Neural crest cell (in vitro differentiated cells): ENCODE data around the gene TAPT1. TPM values are rescaled to one million over a fixed set of nuclear protein-coding genes. Genes with fewer than 3 reads are reported as not detected.

Source experiments
- DNase-seq: peaks from one replicate; pipeline ENCODE4 v3.0.0; 2021; ENCODE audit warnings: low read depth, mixed read lengths, low spot score
- H3K27ac Mint-ChIP-seq: one replicate; pipeline ENCODE4 v1.8.0; 2021; ENCODE audit warnings: mild to moderate bottlenecking, mixed read lengths; ENCODE audit not compliant: unreplicated experiment
- H3K27me3 Mint-ChIP-seq: 2 replicates; pipeline ENCODE4 v1.8.0; 2021; ENCODE audit warnings: low read depth, mild to moderate bottlenecking, mixed read lengths
- H3K36me3 Mint-ChIP-seq: 2 replicates; pipeline ENCODE4 v1.8.0; 2021; ENCODE audit warnings: low read depth, mild to moderate bottlenecking, mixed read lengths
- H3K4me1 Mint-ChIP-seq: 2 replicates; pipeline ENCODE4 v1.8.0; 2021; ENCODE audit warnings: mixed read lengths
- H3K4me3 Mint-ChIP-seq: one replicate; pipeline ENCODE4 v1.8.0; 2021; ENCODE audit warnings: mild to moderate bottlenecking, mixed read lengths
- H3K9me3 Mint-ChIP-seq: 2 replicates; pipeline ENCODE4 v1.8.0; 2021; ENCODE audit warnings: mixed read lengths
- CTCF ChIP-seq: fragments of 200-600 bp; sonication (generic); conservative IDR thresholded peaks from 2 replicates; pipeline ENCODE4 v1.5.0; 2021; ENCODE audit warnings: antibody characterized with exemption, mild to moderate bottlenecking
- total RNA-seq: library from RNA; stranded (reverse); gene quantifications from 2 replicates; pipeline ENCODE4 v1.2.1, GENCODE V29; 2021

TAPT1 gene
- total RNA-seq, 1 donor from 2014 or later, result 18.1 TPM

- peaks cover 49% of the 10 kb centered on the region for H3K4me1 Mint-ChIP-seq
- no peaks in the 10 kb centered on the region for H3K27me3 Mint-ChIP-seq
- no peaks in the 10 kb centered on the region for H3K9me3 Mint-ChIP-seq
- TF ChIP-seq CTCF, result no peak
- H3K27ac Mint-ChIP-seq, result peak overlapping the region; percentile 99
- peak overlapping the region; percentile 97 for H3K4me3 Mint-ChIP-seq
- no peaks in the 10 kb centered on the region for H3K36me3 Mint-ChIP-seq
- no peak for DNase-seq
Observed at GRCh38 chr4:16227462-16227868, 1.2 kb upstream of the TAPT1 start.

- peak overlapping the region; percentile 97 for H3K4me3 Mint-ChIP-seq
- no peaks in the 10 kb centered on the region for H3K27me3 Mint-ChIP-seq
Observed at GRCh38 chr4:16226816-16227461, 668 bp upstream of the TAPT1 start.

GRCh38 chr4:16225167-16225862 lies 956 bp downstream of the TAPT1 start:
- peak overlapping the region; percentile 91 for H3K4me3 Mint-ChIP-seq
- H3K27me3 Mint-ChIP-seq, result no peaks in the 10 kb centered on the region
- peak overlapping the region; percentile 19 for H3K27ac Mint-ChIP-seq
- no peak for DNase-seq
- H3K9me3 Mint-ChIP-seq, result no peaks in the 10 kb centered on the region
- H3K4me1 Mint-ChIP-seq, result peaks cover 41% of the 10 kb centered on the region
- no peaks in the 10 kb centered on the region for H3K36me3 Mint-ChIP-seq
- peak; percentile 23 for TF ChIP-seq CTCF

More at GRCh38 chr4:16226816-16227461, 668 bp upstream of the TAPT1 start:
- TF ChIP-seq CTCF, result no peak
- peak; percentile 42 for DNase-seq
- Mint-ChIP-seq H3K9me3 (no peaks in the 10 kb centered on the region), H3K4me1 (peaks cover 44% of the 10 kb centered on the region), H3K27ac (peak overlapping the region; percentile 99), H3K36me3 (no peaks in the 10 kb centered on the region)

GRCh38 chr4:16224264-16225166 lies 1.8 kb downstream of the TAPT1 start:
- peak overlapping the region; percentile 19 for H3K27ac Mint-ChIP-seq
- DNase-seq, result no peak
- H3K36me3 Mint-ChIP-seq, result no peaks in the 10 kb centered on the region

More at GRCh38 chr4:16224264-16225166, 1.8 kb downstream of the TAPT1 start:
- no peak for TF ChIP-seq CTCF
- Mint-ChIP-seq H3K27me3 (no peaks in the 10 kb centered on the region), H3K4me3 (peak overlapping the region; percentile 91), H3K9me3 (no peaks in the 10 kb centered on the region), H3K4me1 (peaks cover 41% of the 10 kb centered on the region)
